ENCODE data around the gene DTNBP1.

DNA sequence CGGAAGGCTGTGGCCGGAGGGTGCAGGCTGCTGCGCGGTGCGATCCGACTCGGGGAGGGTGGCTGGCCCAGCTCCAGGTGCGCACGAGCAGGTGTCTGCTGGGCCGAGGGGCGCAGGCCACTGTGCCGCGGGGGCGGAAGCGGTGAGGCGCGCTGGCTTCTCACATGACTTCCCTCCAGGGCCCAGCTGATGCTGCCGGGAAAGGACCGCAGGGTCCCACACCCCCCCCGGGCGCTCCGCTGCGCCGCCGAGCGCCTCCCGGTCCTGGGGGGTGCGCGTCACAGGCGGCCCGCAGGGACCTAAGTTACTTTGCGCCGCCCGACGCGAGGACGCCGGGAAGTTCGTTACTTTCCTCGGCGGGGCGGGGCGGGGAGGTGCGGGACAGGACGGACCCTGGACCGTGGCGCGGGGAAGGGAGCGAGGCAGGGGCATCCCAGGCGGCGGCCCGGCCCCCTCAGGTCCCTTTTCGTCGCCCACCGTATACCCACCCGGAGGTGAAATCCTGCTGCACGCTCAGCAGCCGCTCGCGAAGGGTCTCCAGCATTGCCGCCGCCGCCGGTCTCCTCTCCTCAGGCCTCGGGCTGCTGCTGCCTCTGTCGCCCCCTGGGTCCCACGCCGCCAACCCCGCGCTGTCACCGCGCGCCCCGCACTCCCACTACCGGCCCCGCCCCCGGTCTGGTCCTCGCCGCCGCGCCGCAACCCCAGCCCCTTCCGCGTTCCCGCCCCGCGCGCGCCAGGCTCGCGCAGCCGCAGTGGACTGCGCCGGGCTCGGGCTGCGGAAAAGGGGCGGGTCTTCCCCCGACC lies at the start of gene DTNBP1:
- peak; percentile 23 for TF ChIP-seq ERF (CRISPR knock-in tag; IDR thresholded peaks at IDR 0.05)
- TF ChIP-seq SALL1 (CRISPR knock-in tag; IDR thresholded peaks at IDR 0.05): peak; percentile 77
- no peak; the same call in 1 of the 2 replicates for TF ChIP-seq ZSCAN25 (CRISPR knock-in tag; IDR thresholded peaks at IDR 0.05)
- TF ChIP-seq ZNF235 (CRISPR knock-in tag; IDR thresholded peaks at IDR 0.05; ENCODE audit: borderline replicate concordance): no peak

Data from HepG2 (cell line).